SK-N-MC (cell line): Measurements from ENCODE around the gene ACP2.
A peak's percentile ranks its signal among the peaks of the same experiment; 100 is the strongest.

Source experiments
- EZH2 ChIP-seq: fragments of 200-600 bp; sonication (generic); IDR thresholded peaks from one replicate; pipeline ENCODE4 v1.6.1; 2017; ENCODE audit warnings: antibody characterized with exemption
- POLR2AphosphoS5 ChIP-seq: IDR thresholded peaks from 2 replicates; pipeline ENCODE4 v1.6.1; 2012; ENCODE audit warnings: mild to moderate bottlenecking, low read depth, low read length, borderline replicate concordance

DNA sequence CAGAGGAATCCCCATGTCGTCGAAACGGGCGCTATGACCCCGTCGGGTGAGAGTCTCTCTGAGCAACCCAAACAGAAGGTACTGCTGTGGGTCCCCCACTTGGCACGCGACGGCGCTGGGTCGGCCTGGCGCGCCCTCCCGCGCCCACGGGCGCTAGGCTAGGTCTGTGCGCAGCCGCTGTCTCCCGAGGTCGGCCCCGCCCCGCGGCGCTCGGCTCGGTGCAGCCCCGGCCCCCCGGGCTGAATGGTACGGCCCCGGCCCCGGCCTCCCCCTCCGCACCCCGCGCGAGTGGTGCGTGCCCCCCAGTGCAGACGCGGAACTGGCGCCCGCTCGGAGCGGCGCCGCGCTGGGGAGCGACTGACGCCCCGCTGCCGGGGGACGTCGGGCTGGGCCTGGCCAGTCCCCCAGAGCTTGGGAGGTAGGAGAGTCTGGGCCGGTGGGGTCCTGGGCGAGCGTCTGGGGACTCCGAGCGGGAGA is 21.3 kb upstream of the ACP2 start, which contains the start of gene MADD:
- TF ChIP-seq EZH2, result no peak
- TF ChIP-seq POLR2AphosphoS5, result peak; percentile 75
